Endothelial cell of hepatic sinusoid (primary cell): Measurements from ENCODE around the gene NOL6.
"Not testable (repeated sequence)": the region's sequence is repeated elsewhere in the genome, so short reads cannot be mapped to it uniquely, and the experiment has no call there.

ENCODE experiments used
- in situ Hi-C: cut with HindIII; loops from 2 replicates; pipeline ENCODE4 v1.10.0; 2017; ENCODE audit warnings: low sequenced_read_pairs

Gene NOL6

GRCh38 chr9:33473643-33474352 lies at the start of gene NOL6:
NOL6 (minus strand) TSS chr9:33473924; CDS start chr9:33473842, 82 bp downstream.
- in situ Hi-C loops = no loop called here

- in situ Hi-C loops = not testable (repeated sequence)
Measured at GRCh38 chr9:33521861-33522260, 48.1 kb upstream of the NOL6 start.

- in situ Hi-C loops = not testable (repeated sequence)
Measured at GRCh38 chr9:33517934-33518577, 44.3 kb upstream of the NOL6 start.

- in situ Hi-C loops = no loop called here
Measured at GRCh38 chr9:33517373-33517772, 43.6 kb upstream of the NOL6 start.

GRCh38 chr9:33516397-33516796 lies 42.7 kb upstream of the NOL6 start:
- in situ Hi-C loops = not testable (repeated sequence)

- in situ Hi-C loops = not testable (repeated sequence)
Measured at GRCh38 chr9:33515342-33515995, 41.7 kb upstream of the NOL6 start.

GRCh38 chr9:33512535-33512934 lies 38.8 kb upstream of the NOL6 start:
- in situ Hi-C loops = not testable (repeated sequence)

- in situ Hi-C loops = not testable (repeated sequence)
Measured at GRCh38 chr9:33511184-33511517, 37.4 kb upstream of the NOL6 start.

- in situ Hi-C loops = no loop called here
Measured at GRCh38 chr9:33510262-33511183, 36.8 kb upstream of the NOL6 start.

- in situ Hi-C loops = no loop called here
Measured at GRCh38 chr9:33506626-33507370, 33.1 kb upstream of the NOL6 start.

GRCh38 chr9:33498387-33498786 lies 24.7 kb upstream of the NOL6 start:
- in situ Hi-C loops = no loop called here

- in situ Hi-C loops = not testable (repeated sequence)
Measured at GRCh38 chr9:33493819-33494218, 20.1 kb upstream of the NOL6 start.

- in situ Hi-C loops = no loop called here
Measured at GRCh38 chr9:33489066-33489465, 15.3 kb upstream of the NOL6 start.

- in situ Hi-C loops = not testable (repeated sequence)
Measured at GRCh38 chr9:33485312-33485711, 11.6 kb upstream of the NOL6 start.

- in situ Hi-C loops = no loop called here
Measured at GRCh38 chr9:33480976-33481375, 7.3 kb upstream of the NOL6 start.

GRCh38 chr9:33480106-33480505 lies 6.4 kb upstream of the NOL6 start:
- in situ Hi-C loops = no loop called here

- in situ Hi-C loops = no loop called here
Measured at GRCh38 chr9:33476503-33476902, 2.8 kb upstream of the NOL6 start.

- in situ Hi-C loops = no loop called here
Measured at GRCh38 chr9:33475357-33475756, 1.6 kb upstream of the NOL6 start.

GRCh38 chr9:33472881-33473615 lies 676 bp downstream of the NOL6 start:
- in situ Hi-C loops = no loop called here
